AG09309 (cell line): ENCODE measurements around the gene SLC25A22.

Source experiments
- DNase-seq: peaks from one replicate; pipeline ENCODE4 v3.0.0-alpha.2; 2010; ENCODE audit warnings: low read depth
- H3K4me3 ChIP-seq: 2 replicates; pipeline ENCODE4 v1.5.1; 2011; ENCODE audit warnings: mild to moderate bottlenecking, low read depth, low read length, moderate library complexity; ENCODE audit not compliant: control insufficient read depth
- TF ChIP-seq, protein P1 (sequence below): IDR thresholded peaks from 2 replicates; pipeline ENCODE4 v1.5.1; 2011; ENCODE audit warnings: mild to moderate bottlenecking, low read depth, low read length, inconsistent platforms; ENCODE audit not compliant: insufficient read depth, control insufficient read depth; ENCODE audit errors: missing control alignments

Gene SLC25A22

DNA sequence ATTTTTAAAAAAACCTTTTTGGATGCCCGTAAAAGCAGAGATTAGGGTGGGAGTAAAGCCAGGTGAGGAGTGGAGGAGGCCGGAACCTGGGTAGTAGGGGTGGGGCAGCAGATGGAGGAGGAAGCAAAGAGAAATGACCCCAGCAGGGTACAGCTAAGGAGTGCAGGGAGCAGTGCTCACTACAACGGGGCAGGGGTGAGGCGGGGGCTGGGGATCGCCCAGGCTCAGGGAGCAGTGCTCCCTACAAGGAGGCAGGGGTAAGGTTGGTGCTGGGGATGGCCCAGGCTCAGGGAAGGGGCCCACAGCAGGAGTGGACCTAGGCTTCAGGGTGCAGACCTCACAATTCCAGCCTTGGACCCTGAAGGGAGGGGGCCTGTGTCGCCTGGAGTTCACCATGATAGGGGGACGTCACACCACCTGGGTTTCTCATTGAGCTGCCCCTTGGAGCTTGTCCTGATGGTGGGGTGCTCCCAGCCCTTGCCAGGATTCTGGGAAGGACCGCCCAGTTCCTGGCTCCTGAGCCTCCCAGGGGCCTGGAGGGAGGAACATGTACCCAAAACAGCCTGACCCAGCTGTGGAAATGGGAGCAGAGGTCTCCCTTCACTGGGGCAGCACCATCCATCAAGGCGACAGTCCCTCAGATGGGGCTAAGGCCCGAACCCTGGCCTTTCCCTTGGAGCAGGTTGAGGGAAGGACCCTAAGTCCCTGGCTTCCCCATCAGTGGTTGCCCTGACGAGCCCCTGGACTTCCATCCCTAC is 17.8 kb upstream of the SLC25A22 start:
- no peak for DNase-seq
- TF ChIP-seq, protein P1, sequence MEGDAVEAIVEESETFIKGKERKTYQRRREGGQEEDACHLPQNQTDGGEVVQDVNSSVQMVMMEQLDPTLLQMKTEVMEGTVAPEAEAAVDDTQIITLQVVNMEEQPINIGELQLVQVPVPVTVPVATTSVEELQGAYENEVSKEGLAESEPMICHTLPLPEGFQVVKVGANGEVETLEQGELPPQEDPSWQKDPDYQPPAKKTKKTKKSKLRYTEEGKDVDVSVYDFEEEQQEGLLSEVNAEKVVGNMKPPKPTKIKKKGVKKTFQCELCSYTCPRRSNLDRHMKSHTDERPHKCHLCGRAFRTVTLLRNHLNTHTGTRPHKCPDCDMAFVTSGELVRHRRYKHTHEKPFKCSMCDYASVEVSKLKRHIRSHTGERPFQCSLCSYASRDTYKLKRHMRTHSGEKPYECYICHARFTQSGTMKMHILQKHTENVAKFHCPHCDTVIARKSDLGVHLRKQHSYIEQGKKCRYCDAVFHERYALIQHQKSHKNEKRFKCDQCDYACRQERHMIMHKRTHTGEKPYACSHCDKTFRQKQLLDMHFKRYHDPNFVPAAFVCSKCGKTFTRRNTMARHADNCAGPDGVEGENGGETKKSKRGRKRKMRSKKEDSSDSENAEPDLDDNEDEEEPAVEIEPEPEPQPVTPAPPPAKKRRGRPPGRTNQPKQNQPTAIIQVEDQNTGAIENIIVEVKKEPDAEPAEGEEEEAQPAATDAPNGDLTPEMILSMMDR: no peak
- H3K4me3 ChIP-seq: no peak overlapping the region

- TF ChIP-seq, protein P1: no peak
- no peak overlapping the region for H3K4me3 ChIP-seq
- DNase-seq: no peak
Measured at GRCh38 chr11:813456-814096, 15.5 kb upstream of the SLC25A22 start.

DNA sequence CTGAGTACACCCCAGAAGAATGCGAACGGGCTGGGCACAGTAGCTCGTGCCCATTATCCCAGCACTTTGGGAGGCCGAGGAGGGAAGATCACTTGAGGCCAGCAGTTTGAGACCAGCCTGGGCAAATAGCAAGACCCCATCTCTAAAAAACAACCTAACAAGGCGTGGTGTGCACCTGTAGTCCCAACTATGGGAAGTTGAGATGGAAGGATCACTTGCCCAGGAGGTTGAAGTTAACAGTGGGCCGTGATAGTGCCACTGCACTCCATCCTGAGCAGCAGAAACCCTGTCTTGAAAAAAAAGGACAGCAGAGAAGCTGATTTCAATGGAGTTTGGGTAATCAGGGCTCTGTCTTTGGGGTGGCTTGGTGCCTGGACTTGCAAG is 15.0 kb upstream of the SLC25A22 start:
- no peak overlapping the region for H3K4me3 ChIP-seq
- TF ChIP-seq, protein P1: no peak
- DNase-seq: no peak

GRCh38 chr11:812390-812789 is 14.3 kb upstream of the SLC25A22 start:
- DNase-seq: no peak
- no peak overlapping the region for H3K4me3 ChIP-seq
- TF ChIP-seq, protein P1: no peak

GRCh38 chr11:811446-812245 is 13.6 kb upstream of the SLC25A22 start:
- no peak for DNase-seq
- peak overlapping the region; percentile 97 for H3K4me3 ChIP-seq
- TF ChIP-seq, protein P1: peak; percentile 6

GRCh38 chr11:810040-810567 is 12.0 kb upstream of the SLC25A22 start:
- TF ChIP-seq, protein P1: no peak
- H3K4me3 ChIP-seq: peak overlapping the region; percentile 97
- no peak for DNase-seq
